Keratinocyte (primary cell): ENCODE results near the gene TTC39B. TPM values are rescaled to one million over a fixed set of nuclear protein-coding genes. Genes with fewer than 3 reads are reported as not detected.

Experiments
- DNase-seq: peaks from one replicate; pipeline ENCODE4 v3.0.0-alpha.2; 2011; ENCODE audit warnings: low read depth, missing footprints, low spot score
- FAIRE-seq: peaks from 2 replicates; lab custom pipeline; 2011; peaks lifted over from hg19 to GRCh38; lab: Jason Lieb, UNC
- H2AFZ ChIP-seq: 2 replicates; pipeline ENCODE4 v1.6.0; 2012; ENCODE audit warnings: low read length, control low read depth, inconsistent platforms; ENCODE audit not compliant: control insufficient read depth
- H3K27ac ChIP-seq: 2 replicates; pipeline ENCODE4 v1.5.1; 2011; ENCODE audit warnings: low read length; ENCODE audit not compliant: control insufficient read depth, insufficient read depth
- H3K27me3 ChIP-seq: 3 replicates; pipeline ENCODE4 v1.6.0; 2011; ENCODE audit warnings: low read length; ENCODE audit not compliant: control insufficient read depth, insufficient read depth; ENCODE audit errors: extremely low read depth
- H3K36me3 ChIP-seq, 2 experiments: 2 replicates in 1 of 2; 3 replicates in 1 of 2; pipeline ENCODE4 v1.5.1; 2011; ENCODE audit warnings: low read length in 2 of 2, mild to moderate bottlenecking in 1 of 2; ENCODE audit not compliant: control insufficient read depth in 2 of 2, insufficient read depth in 2 of 2; ENCODE audit errors: extremely low read depth in 1 of 2
- H3K4me1 ChIP-seq: 3 replicates; pipeline ENCODE4 v1.5.1; 2011; ENCODE audit warnings: low read length; ENCODE audit not compliant: control insufficient read depth, insufficient read depth; ENCODE audit errors: extremely low read depth
- H3K4me2 ChIP-seq: 3 replicates; pipeline ENCODE4 v1.6.0; 2011; ENCODE audit warnings: low read depth, low read length; ENCODE audit not compliant: control insufficient read depth, insufficient read depth; ENCODE audit errors: extremely low read depth
- H3K4me3 ChIP-seq, 3 experiments: fragments of 200-600 bp in 1 of 3; sonication (generic) in 1 of 3; 2 replicates in 2 of 3; 3 replicates in 1 of 3; pipeline ENCODE4 v1.5.1; 2011 to 2016; ENCODE audit warnings: low read length in 3 of 3, mild to moderate bottlenecking in 3 of 3, control low read depth in 2 of 3, inconsistent platforms in 1 of 3, low read depth in 1 of 3, mixed read lengths in 1 of 3, mixed run types in 1 of 3, moderate library complexity in 1 of 3; ENCODE audit not compliant: control insufficient read depth in 2 of 3, insufficient read depth in 2 of 3; ENCODE audit errors: extremely low read depth in 1 of 3
- H3K79me2 ChIP-seq: 2 replicates; pipeline ENCODE4 v1.6.0; 2012; ENCODE audit warnings: low read length; ENCODE audit not compliant: control insufficient read depth, insufficient read depth
- H3K9ac ChIP-seq: 3 replicates; pipeline ENCODE4 v1.6.0; 2011; ENCODE audit warnings: low read length; ENCODE audit not compliant: control insufficient read depth, insufficient read depth; ENCODE audit errors: extremely low read depth
- H3K9me1 ChIP-seq: 3 replicates; pipeline ENCODE4 v1.6.0; 2011; ENCODE audit warnings: low read length; ENCODE audit not compliant: control insufficient read depth, insufficient read depth; ENCODE audit errors: extremely low read depth
- H3K9me3 ChIP-seq: 2 replicates; pipeline ENCODE4 v1.5.1; 2012; ENCODE audit warnings: low read depth, low read length; ENCODE audit not compliant: control insufficient read depth
- H4K20me1 ChIP-seq: 3 replicates; pipeline ENCODE4 v1.6.0; 2011; ENCODE audit warnings: low read length; ENCODE audit not compliant: control insufficient read depth, insufficient read depth; ENCODE audit errors: extremely low read depth
- CTCF ChIP-seq, 3 experiments: IDR thresholded peaks in 1 of 3; conservative IDR thresholded peaks in 1 of 3; optimal IDR thresholded peaks in 1 of 3; 2 replicates in 2 of 3; 3 replicates in 1 of 3; pipeline versions ENCODE3 to v1.5.1; 2011; ENCODE audit warnings: low read length in 3 of 3, mild to moderate bottlenecking in 3 of 3, moderate library complexity in 2 of 3, control low read depth in 1 of 3, inconsistent platforms in 1 of 3; ENCODE audit not compliant: insufficient read depth in 2 of 3; ENCODE audit errors: extremely low read depth in 1 of 3
- EZH2 ChIP-seq: IDR thresholded peaks from one replicate; pipeline ENCODE4 v1.6.1; 2012; ENCODE audit warnings: inconsistent platforms, mild to moderate bottlenecking, low read length, moderate library complexity
- dilution Hi-C: fragments of 300-500 bp; cut with MboI; formaldehyde crosslinking; loops from one replicate; pipeline ENCODE4 v1.7.0; 2020; ENCODE audit warnings: low sequenced_read_pairs; ENCODE audit not compliant: extremely low pct_ligation_motif_present
- polyA plus RNA-seq, 5 experiments: library from polyadenylated mRNA; depleted of rRNA in 3 of 5; stranded (reverse) in 3 of 5; stranded (forward) in 1 of 5; unstranded in 1 of 5; fragments of >200 nt; gene quantifications; 1 replicate in 1 of 5; 2 replicates in 3 of 5; 3 replicates in 1 of 5; pipeline versions ENCODE4 v1.2.1 to v1.2.3, GENCODE V29; 2011 to 2012; ENCODE audit warnings: missing spikeins in 2 of 5, low read depth in 1 of 5, low replicate concordance in 1 of 5

TTC39B gene
- polyA plus RNA-seq, 1 donor (not counting 4 experiments of a cell fraction or from before 2014, with no cell fraction given), result 9.7 TPM

DNA sequence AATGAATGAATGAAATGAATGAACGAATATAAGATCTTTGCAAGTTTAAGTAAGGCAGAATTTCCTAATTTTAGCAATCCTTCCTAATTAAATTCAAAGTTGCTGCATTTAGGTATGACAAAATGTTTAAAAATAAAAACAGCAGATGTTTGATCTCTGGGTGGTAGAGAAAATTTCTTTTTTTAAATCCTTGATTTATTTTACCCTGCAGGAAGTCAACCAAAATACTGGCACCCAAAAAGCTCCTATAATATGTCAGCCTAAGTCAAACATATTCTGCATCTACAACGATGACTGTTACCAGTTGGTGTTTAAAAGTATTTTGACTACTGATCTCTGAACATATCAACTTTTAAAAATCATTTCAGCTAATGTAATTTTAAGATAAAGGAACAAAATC is 58.4 kb downstream of the TTC39B start:
- H3K9ac ChIP-seq, result no peak overlapping the region
- no peak for FAIRE-seq
- dilution Hi-C loops, result no loop called here

DNA sequence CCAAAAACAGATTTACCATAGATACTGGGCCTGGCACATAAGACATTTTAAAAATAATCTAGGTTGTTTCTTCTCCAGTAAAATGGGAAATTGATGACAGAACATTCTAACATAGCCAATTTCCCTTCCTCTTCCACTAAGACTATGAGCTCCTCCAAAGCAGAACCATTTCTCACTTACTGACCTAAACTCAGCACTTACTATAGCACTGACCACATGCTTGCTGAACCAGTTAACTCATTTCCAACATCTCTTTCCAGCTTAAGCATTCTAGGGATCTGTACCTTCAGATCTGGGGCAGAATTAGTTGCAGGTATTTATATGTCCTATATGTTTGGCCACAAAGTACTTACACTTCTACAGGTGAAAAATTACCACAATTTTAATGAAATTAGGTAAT is 58.9 kb downstream of the TTC39B start:
- no peaks in the 10 kb centered on the region for H3K9me3 ChIP-seq
- no peaks in the 10 kb centered on the region for H4K20me1 ChIP-seq
- DNase-seq, result no peak
- no peak overlapping the region for H3K4me2 ChIP-seq
- no peak overlapping the region for H3K9ac ChIP-seq
- TF ChIP-seq CTCF (optimal IDR thresholded peaks at IDR 0.05 in 1 of 3, IDR thresholded peaks at IDR 0.05 in 1 of 3, conservative IDR thresholded peaks at IDR 0.05 in 1 of 3; ENCODE audit: extremely low read depth in 1 of 3, insufficient read depth in 2 of 3, low read length in 3 of 3), result no peak
- TF ChIP-seq EZH2, result no peak
- no peak overlapping the region for H2AFZ ChIP-seq
- dilution Hi-C loops, result no loop called here
- no peaks in the 10 kb centered on the region for H3K36me3 ChIP-seq
- H3K4me1 ChIP-seq, result peaks cover 13% of the 10 kb centered on the region
- no peaks in the 10 kb centered on the region for H3K27me3 ChIP-seq
- H3K27ac ChIP-seq, result no peak overlapping the region
- no peak overlapping the region for H3K4me3 ChIP-seq
- no peaks in the 10 kb centered on the region for H3K79me2 ChIP-seq
- FAIRE-seq, result no peak
- H3K9me1 ChIP-seq, result peaks cover under 1% of the 10 kb centered on the region

More for the DNA sequence above, 58.4 kb downstream of the TTC39B start:
- H3K27me3 ChIP-seq, result no peaks in the 10 kb centered on the region
- H3K79me2 ChIP-seq, result no peaks in the 10 kb centered on the region
- no peaks in the 10 kb centered on the region for H3K9me3 ChIP-seq
- H3K4me3 ChIP-seq, result no peak overlapping the region
- DNase-seq, result no peak
- H4K20me1 ChIP-seq, result no peaks in the 10 kb centered on the region
- H3K27ac ChIP-seq, result no peak overlapping the region
- H3K36me3 ChIP-seq, result no peaks in the 10 kb centered on the region
- peaks cover 3% of the 10 kb centered on the region for H3K9me1 ChIP-seq
- TF ChIP-seq EZH2, result no peak
- TF ChIP-seq CTCF (optimal IDR thresholded peaks at IDR 0.05 in 1 of 3, IDR thresholded peaks at IDR 0.05 in 1 of 3, conservative IDR thresholded peaks at IDR 0.05 in 1 of 3; ENCODE audit: extremely low read depth in 1 of 3, insufficient read depth in 2 of 3, low read length in 3 of 3), result no peak
- peaks cover 16% of the 10 kb centered on the region for H3K4me1 ChIP-seq
- no peak overlapping the region for H3K4me2 ChIP-seq
- no peak overlapping the region for H2AFZ ChIP-seq
